GM19035 (cell line): ENCODE results near the gene OR6C70.

Source experiments
- ATAC-seq: cut with Tn5 transposase; IDR thresholded peaks from one replicate; pipeline ENCODE4 v1.9.1; 2021; ENCODE audit not compliant: unreplicated experiment

Gene OR6C70

GRCh38 chr12:55420307-55420962 is 49.5 kb downstream of the OR6C70 start:
- no peak for ATAC-seq
